Thyroid gland (tissue), 4 donors: ENCODE results near the gene ACTR3C. TPM values are rescaled to one million over a fixed set of nuclear protein-coding genes. Genes with fewer than 3 reads are reported as not detected.
A peak's percentile ranks its signal among the peaks of the same experiment; 100 is the strongest.
"Not testable (repeated sequence)": the region's sequence is repeated elsewhere in the genome, so short reads cannot be mapped to it uniquely, and the experiment has no call there.

Experiments
- DNase-seq, 2 donors: peaks; one replicate each; pipeline ENCODE4 v3.0.0-alpha.2; 2019
- H3K27ac ChIP-seq, 3 donors: fragments of 200-600 bp; sonication (generic); 1 replicate in 2 of 3; 2 replicates in 1 of 3; pipeline ENCODE4 v1.5.1; 2016 to 2019; ENCODE audit warnings: mild to moderate bottlenecking in 1 of 3, moderate library complexity in 1 of 3
- H3K27me3 ChIP-seq: fragments of 200-600 bp; sonication (generic); one replicate; pipeline ENCODE4 v1.5.1; 2019
- H3K36me3 ChIP-seq, 2 donors: fragments of 200-600 bp; sonication (generic); one replicate each; pipeline ENCODE4 v1.5.1; 2016 to 2019
- H3K4me1 ChIP-seq, 2 donors: fragments of 200-600 bp; sonication (generic); one replicate each; pipeline ENCODE4 v1.5.1; 2017 to 2019
- H3K4me3 ChIP-seq, 3 donors: fragments of 200-600 bp; sonication (generic); replicated peaks in 1 of 3; 1 replicate in 2 of 3; 2 replicates in 1 of 3; pipeline ENCODE4 v1.5.1; 2016; ENCODE audit warnings: mild to moderate bottlenecking in 1 of 3
- H3K9me3 ChIP-seq: fragments of 200-600 bp; sonication (generic); one replicate; pipeline ENCODE4 v1.5.1; 2017
- WGBS, 2 donors: methylation state at CpG; one replicate each; pipeline ENCODE4 v1.1.5; 2017; 5-methylcytosine and 5-hydroxymethylcytosine counted together
- intact Hi-C: fragments of 100-400 bp; cut with DNase I; formaldehyde crosslinking; loops from one replicate; pipeline ENCODE4 v1.15.1; 2023
- total RNA-seq, 4 donors: library from RNA; depleted of rRNA; stranded (reverse); fragments of >200 nt; gene quantifications; one replicate each; pipeline ENCODE4 v1.2.3, GENCODE V29; 2016
- TF ChIP-seq, protein P1 (sequence below), 6 experiments: fragments of 200-600 bp in 3 of 6; fragments of 450-650 bp in 3 of 6; sonication (generic) in 3 of 6; IDR thresholded peaks; one replicate each; pipeline ENCODE4 v1.5.1; 2016 to 2019; ENCODE audit warnings: antibody characterized with exemption in 6 of 6, mild to moderate bottlenecking in 2 of 6, inconsistent platforms in 1 of 6, moderate library complexity in 1 of 6

The ACTR3C gene
- total RNA-seq, 4 donors from 2014 or later, result 11.7 to 34.8 (median 23.0) TPM

DNA sequence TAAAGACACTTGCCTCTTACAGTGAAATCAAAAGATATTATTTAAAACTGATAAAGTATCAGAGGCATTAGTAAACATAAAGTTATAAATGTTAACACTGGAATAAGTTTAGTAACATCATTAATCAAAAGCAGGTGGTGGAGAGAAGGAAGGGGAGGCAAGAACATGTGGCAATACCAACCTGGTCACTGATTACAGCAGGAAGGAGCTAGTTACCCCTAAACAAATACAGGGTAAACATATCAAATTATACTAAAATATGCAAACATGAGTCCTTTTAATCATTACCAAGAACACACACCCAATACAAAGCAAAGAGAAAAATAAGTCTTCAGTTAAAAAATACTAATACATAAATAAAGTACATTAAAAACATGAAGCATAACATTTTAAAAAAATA, 25.4 kb downstream of the ACTR3C start:
- H3K27ac ChIP-seq, H3K4me3 ChIP-seq, intact Hi-C loops, DNase-seq, H3K4me1 ChIP-seq, H3K27me3 ChIP-seq, H3K9me3 ChIP-seq, H3K36me3 ChIP-seq: not testable (repeated sequence)

DNA sequence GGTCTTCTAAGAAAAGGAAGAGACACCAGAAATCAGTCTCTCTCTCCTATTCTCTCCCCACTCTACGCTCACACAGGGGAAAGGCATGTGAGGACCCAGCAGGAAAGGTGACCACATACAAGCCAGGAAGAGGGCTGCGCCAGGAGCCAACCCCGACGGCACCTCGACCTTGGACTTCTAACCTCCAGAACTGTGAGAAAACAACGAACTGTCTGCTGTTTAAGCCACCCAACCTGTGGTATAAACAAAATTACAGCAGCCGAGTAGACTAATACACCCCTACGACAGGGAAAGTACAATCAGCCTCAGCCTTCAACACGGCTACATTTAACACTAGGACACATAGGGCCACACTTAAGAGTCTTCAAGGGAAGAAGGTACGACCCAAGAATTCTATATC, 26.5 kb downstream of the ACTR3C start:
- H3K27me3 ChIP-seq, H3K36me3 ChIP-seq, H3K9me3 ChIP-seq, H3K27ac ChIP-seq, intact Hi-C loops, H3K4me3 ChIP-seq, H3K4me1 ChIP-seq, DNase-seq: not testable (repeated sequence)
- 83 to 85% methylated on average over 7 to 9 of the region's 10 CpGs for WGBS, 2 donors

DNA sequence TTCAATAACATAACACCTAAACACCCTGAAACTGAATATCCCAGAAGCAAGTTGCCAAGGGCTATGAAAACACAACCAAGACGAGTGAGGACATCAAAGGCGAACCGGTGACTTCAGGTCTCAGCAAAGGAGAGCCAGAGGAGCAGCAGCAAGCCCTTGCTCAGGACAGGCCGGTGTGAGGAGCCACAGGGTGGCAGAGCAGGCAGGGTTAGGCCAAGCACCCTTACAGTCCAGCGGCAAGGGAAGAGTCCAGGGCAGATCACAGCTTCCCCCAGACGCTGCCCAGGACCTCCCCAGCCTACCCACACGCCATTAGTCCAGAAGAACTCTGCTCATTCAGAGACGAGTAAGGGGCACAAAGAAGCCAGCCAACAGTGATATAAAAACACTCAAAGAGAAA, 27.7 kb downstream of the ACTR3C start:
- WGBS, 2 donors, result 60 to 61% methylated on average over 3 of the region's 8 CpGs

DNA sequence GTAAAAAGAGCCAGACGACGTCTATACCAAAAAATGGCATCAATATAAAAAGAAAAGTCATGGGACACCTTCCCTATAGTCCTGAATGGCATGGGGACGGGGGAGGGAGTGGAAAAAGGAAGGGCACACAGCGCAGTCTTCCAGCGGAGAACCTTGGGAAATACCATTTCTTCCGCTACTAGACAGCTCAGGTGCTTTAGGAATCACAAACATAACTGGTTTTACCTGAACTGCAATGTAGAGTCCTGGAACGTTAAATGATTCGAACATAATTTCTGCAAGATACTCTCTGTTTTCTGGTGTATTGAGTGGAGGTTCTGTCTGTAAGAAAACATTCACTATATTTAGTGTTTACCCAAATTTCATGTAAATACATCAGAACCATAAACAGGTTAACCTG, 28.3 kb downstream of the ACTR3C start:
- H3K36me3 ChIP-seq, H3K4me3 ChIP-seq, DNase-seq, H3K4me1 ChIP-seq, H3K27ac ChIP-seq, H3K9me3 ChIP-seq, intact Hi-C loops, H3K27me3 ChIP-seq: not testable (repeated sequence)
- WGBS, 2 donors, result 80% methylated on average over 8 of the region's 8 CpGs

More for the DNA sequence above, 27.7 kb downstream of the ACTR3C start:
- DNase-seq, H3K4me1 ChIP-seq, H3K27ac ChIP-seq, H3K27me3 ChIP-seq, H3K4me3 ChIP-seq, intact Hi-C loops, H3K9me3 ChIP-seq, H3K36me3 ChIP-seq: not testable (repeated sequence)

DNA sequence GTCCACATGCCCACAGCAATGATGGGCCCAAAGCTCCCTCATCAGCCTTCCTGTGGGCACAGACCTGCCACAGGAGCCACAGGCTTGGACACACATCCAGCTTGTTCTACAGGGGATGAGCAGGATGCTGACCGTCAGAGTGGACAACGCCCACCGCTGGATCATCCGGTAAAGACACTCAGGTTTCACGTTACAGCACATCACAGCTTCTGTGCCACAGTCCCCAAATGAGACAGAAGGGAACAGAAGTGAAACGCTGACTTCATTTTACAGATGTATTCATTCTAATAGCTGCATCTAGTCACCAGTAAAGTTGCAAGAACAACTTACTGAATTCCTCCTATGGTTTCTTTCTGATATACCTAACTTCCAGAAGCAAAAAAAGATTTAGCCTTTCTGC, 33.0 kb downstream of the ACTR3C start:
- intact Hi-C loops, DNase-seq, H3K27ac ChIP-seq, H3K4me1 ChIP-seq, H3K36me3 ChIP-seq, H3K4me3 ChIP-seq, H3K27me3 ChIP-seq, H3K9me3 ChIP-seq: not testable (repeated sequence)
- 68% methylated on average over 2 to 6 of the region's 6 CpGs for WGBS, 2 donors

DNA sequence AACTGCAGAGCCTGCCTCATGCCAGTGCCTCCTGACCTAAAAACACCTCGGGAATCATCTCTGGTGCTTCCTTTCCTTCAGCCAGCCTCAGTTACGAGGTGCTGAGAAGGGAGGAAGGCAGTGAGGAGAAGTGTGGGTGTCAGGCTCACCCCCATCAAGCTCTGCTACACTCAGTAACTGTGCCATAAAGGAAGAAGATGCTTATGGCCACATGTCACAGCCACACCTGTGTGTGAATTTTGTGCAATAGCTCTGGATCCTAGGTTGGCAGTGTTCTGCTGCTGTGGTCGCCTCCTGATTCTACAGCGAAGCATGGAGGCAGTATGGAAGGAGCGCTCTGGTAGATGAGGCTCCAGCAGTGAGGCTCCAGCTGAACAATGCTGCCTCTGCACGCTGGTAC, 34.5 kb downstream of the ACTR3C start:
- H3K27me3 ChIP-seq, intact Hi-C loops, H3K4me3 ChIP-seq, DNase-seq, H3K36me3 ChIP-seq, H3K27ac ChIP-seq, H3K4me1 ChIP-seq, H3K9me3 ChIP-seq: not testable (repeated sequence)
- WGBS, 2 donors, result 91 to 93% methylated on average over 4 to 5 of the region's 6 CpGs

DNA sequence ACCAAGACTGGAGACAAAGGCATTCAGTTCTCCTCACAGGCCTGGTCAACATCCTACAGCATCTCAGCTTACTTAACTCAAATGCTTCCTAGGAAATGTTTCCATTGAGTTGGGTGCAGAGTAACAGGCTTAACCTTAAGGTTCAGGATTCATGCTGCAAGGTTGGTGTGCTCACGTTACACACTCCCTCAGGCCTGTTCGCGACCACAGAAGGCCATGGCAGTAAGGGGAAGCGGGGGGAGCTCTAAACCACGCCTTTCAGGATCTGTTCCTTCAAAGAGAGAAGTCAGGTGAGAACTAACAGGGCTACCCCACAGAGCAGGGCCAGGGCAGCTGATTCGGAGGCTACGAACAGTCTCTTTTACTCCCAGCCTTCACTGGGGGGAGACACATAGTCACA, 35.5 kb downstream of the ACTR3C start:
- H3K9me3 ChIP-seq, H3K4me1 ChIP-seq, H3K4me3 ChIP-seq, H3K27ac ChIP-seq, DNase-seq, H3K36me3 ChIP-seq, H3K27me3 ChIP-seq, intact Hi-C loops: not testable (repeated sequence)
- 83 to 100% methylated on average over 2 to 7 of the region's 7 CpGs for WGBS, 2 donors

DNA sequence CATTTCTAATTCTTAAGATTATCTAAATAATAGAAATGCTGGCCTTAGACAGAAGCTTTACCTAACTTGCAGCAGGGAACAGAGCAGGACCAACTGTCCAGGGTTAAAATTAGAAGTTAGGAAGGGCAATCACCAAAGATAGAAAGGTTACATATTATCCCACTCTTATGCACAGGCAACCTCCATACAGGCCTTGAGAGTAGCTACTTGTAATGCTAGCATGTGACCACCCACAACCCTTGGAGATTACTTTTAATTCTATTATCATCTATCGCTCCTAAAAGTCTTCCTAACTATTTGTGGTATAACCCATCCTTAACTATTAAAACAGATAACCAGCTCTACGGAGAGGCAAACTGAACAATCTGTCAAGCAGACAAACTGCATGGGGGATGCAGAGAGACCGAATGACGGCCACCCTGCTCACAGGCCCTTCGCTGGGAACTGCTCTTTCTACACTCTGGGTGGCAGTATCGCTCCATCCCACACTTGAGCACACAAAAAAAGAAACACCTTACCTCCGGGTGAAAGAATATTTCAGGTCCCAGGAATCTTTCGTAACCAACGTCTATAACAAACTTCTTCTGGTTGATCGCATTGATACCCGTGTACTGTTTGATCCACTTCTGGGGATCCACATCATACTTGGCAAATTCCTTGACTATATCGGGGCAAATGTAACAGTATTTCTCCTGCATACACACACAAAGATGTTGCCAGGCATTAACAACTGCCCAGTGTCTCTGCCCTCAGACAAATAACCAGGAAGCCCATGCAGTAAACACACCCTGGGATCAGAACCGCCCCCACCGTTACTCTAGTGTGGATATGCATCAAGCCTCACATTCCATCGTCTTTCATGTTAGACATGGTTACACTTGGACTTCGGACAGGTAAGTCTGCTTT, 37.2 kb downstream of the ACTR3C start:
- H3K36me3 ChIP-seq, intact Hi-C loops, H3K27ac ChIP-seq, H3K4me3 ChIP-seq, H3K4me1 ChIP-seq, H3K27me3 ChIP-seq, H3K9me3 ChIP-seq: not testable (repeated sequence)
- peak; percentile 22 to 33 for DNase-seq
- TF ChIP-seq, protein P1, sequence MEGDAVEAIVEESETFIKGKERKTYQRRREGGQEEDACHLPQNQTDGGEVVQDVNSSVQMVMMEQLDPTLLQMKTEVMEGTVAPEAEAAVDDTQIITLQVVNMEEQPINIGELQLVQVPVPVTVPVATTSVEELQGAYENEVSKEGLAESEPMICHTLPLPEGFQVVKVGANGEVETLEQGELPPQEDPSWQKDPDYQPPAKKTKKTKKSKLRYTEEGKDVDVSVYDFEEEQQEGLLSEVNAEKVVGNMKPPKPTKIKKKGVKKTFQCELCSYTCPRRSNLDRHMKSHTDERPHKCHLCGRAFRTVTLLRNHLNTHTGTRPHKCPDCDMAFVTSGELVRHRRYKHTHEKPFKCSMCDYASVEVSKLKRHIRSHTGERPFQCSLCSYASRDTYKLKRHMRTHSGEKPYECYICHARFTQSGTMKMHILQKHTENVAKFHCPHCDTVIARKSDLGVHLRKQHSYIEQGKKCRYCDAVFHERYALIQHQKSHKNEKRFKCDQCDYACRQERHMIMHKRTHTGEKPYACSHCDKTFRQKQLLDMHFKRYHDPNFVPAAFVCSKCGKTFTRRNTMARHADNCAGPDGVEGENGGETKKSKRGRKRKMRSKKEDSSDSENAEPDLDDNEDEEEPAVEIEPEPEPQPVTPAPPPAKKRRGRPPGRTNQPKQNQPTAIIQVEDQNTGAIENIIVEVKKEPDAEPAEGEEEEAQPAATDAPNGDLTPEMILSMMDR (IDR thresholded peaks at IDR 0.05), result peak; percentile 14 to 69 (median 58)
- 29 to 33% methylated on average over 14 to 16 of the region's 16 CpGs for WGBS, 2 donors

DNA sequence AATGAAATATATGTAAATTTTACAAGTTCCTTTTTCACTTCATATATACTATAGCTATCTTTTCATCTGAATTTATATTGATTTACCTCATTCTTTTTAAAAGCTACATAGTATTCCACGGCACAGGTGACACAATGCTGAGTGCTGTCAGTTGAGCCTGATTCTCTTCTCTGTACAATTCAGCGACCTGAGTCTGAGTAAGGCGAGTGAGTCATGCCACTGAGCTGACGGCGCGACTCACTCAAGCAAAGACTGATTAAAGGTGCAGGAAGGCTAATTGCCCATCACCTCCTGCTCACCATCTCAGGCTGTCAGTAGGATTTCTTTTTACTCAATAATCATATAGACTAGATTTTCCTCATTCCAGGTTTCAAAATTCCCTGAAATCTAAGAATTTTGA, 39.7 kb downstream of the ACTR3C start:
- intact Hi-C loops, H3K9me3 ChIP-seq, H3K27ac ChIP-seq, H3K4me1 ChIP-seq, H3K36me3 ChIP-seq, H3K4me3 ChIP-seq, H3K27me3 ChIP-seq, DNase-seq: not testable (repeated sequence)
- WGBS, 2 donors, result 92 to 94% methylated on average over 6 of the region's 6 CpGs

DNA sequence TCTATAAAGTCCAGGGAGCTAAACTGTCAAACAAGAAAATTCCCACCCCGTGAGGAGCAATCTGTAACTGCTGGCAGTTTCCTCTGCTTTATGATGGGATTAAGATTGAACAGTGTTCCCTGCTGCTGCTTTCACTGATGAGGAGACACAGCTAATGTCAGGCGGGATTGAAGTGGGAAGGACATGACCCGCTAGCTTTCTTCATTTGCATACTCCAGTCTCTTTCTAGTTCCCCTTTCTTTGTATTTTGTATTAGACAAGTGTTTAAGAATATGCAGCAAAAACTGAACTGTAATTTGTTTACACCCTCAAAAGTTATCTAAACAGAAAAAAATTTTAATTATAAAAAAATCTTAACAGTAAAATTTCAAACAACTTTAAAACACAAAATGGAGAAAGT, 40.2 kb downstream of the ACTR3C start:
- H3K9me3 ChIP-seq, H3K27me3 ChIP-seq, H3K36me3 ChIP-seq, DNase-seq, H3K4me1 ChIP-seq, H3K27ac ChIP-seq, intact Hi-C loops, H3K4me3 ChIP-seq: not testable (repeated sequence)
- 84 to 89% methylated on average over 2 of the region's 3 CpGs for WGBS, 2 donors

DNA sequence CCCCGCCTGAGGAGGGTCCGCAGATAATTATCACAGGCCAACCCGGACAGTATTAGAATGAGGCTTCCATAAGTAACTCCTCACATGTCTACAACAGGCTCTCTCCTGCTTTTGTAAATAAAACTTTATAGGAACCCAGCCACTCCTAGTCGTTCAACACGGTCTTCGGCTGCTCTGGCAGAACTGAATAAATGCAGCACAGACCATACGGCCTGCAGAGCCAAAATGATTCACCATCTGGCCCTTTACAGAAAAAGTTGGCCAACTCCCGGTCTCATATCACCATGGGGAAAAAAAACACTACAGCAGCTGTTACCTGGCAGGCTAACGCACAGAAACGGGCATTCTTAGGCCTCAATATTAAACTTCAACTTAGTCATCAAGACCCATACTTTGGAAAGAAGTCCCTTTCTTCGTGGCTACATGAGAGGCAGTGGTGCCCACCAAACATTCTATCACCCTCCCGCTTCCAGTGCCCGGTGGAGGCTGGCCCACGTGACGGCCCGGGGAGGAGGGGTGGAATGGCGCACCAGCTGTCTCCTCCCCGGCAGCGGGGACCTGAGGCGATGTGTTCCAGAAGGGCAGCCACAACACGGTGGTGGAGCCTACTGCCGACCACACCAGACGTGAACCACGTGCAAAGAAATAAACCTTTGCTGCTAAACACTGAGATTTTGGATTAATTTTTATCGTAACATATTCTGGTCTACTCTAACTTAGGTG, 41.5 kb downstream of the ACTR3C start:
- H3K27me3 ChIP-seq, H3K4me1 ChIP-seq, H3K27ac ChIP-seq, intact Hi-C loops, DNase-seq, H3K36me3 ChIP-seq, H3K4me3 ChIP-seq, H3K9me3 ChIP-seq: not testable (repeated sequence)
- WGBS, 2 donors, result 85 to 90% methylated on average over 4 to 13 of the region's 25 CpGs

DNA sequence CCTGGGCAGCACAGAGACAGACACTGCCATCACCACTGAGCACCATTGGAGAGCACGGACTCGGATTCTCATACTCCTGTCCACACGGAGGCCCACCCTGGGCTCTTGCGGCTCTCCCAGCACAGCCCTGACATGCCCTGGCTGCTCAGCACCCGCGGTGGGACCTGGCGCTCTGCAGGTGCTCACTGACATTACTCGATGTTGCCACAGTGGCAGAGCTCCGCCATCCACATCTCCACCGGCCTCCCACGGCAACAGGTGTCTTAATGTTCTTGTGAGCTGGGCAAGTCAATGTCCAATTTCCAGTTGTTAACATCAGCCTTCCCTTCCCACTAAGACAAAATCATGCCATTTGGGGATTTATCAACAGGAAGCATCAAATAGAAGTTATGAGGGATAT, 45.0 kb downstream of the ACTR3C start:
- 86 to 91% methylated on average over 7 to 9 of the region's 11 CpGs for WGBS, 2 donors
- H3K9me3 ChIP-seq, H3K36me3 ChIP-seq, H3K4me1 ChIP-seq, H3K27me3 ChIP-seq, intact Hi-C loops, DNase-seq, H3K4me3 ChIP-seq, H3K27ac ChIP-seq: not testable (repeated sequence)
